ENCODE data around the gene ATP13A3.

The ATP13A3 gene

DNA sequence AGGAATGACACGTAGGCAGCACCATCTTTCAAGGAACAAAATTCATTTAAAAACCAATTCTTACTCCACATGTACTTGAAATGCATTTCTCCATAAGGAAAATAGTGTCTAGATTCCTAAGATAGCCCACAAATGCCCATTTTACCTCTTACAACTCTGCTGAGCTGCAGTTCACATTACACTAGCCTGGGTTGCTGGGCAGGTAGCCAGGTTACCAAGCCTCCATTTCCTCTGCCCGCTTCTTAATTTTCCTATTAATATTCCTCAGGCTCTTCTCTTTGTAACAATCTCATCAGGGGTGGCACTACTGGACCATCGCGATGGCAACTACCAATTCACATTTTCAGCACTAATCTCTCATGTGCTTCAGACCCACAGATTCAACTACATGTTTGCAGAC, 10.8 kb downstream of the ATP13A3 start:
- CTCF ChIA-PET = no interaction called here

DNA sequence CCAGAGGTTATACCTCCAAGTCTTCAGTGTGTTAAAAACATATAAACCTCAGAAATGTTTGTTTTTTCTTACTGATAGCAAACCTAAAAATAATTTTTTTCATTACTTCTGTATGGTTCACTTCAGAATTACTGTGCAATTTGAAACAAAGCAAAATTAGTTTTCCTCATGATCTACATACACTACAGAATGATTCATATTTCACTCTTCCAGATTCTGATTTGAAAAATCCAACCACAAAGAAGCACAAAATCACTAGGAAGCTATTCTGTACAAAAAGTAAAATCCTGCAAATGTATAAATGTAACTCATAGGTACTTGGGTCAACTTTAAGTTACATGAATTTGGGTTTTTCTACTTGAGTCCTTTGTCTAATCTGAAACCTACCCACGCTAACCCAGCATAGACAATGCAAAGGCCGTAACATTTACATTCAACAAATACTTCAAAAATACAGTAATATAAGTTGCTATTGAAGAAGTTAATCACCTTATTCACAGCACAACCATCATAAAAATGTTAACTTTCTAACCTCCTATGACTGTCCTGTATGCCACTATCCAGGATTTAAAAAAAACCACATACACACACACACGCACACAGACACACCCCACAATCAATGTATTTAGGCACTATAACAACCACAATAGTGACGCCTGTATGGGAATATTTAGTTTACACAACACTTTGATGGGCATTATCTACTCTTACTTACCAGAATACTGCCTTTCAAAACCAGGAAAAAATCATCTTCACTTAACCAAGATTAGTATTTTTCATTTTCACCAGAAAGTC, 11.5 kb downstream of the ATP13A3 start:
- ChIA-PET CTCF (interaction anchor here (1.2 to 6.6 kb wide), 7 partner anchors 8 to 132 kb away, joined by 3 to 91 read pairs (median 6); no protein-coding TSS in a partner anchor), POLR2A (no interaction called here)
- Histone ChIP-seq H3K9me3 (ENCODE audit: control extremely low read depth in 1 of 5, control insufficient read depth in 4 of 5, insufficient read depth in 2 of 5, low read depth in 1 of 5, low read length in 4 of 5) (no peaks in the 10 kb centered on the region), H3K27me3 (replicated peaks in 2 of 5; ENCODE audit: control insufficient read depth in 4 of 5, insufficient read depth in 5 of 5, low read length in 4 of 5) (no peaks in the 10 kb centered on the region), H3K27ac (ENCODE audit: insufficient read depth in 1 of 2, low read depth in 1 of 2, low read length in 2 of 2, poor library complexity in 1 of 2, severe bottlenecking in 2 of 2) (no peak overlapping the region), H3K4me3 (ENCODE audit: control insufficient read depth in 1 of 7, extremely low read depth in 1 of 7, insufficient read depth in 4 of 7, low read depth in 2 of 7, low read length in 6 of 7) (no peak overlapping the region), H3K36me3 (ENCODE audit: control insufficient read depth in 4 of 4, insufficient read depth in 4 of 4, low read length in 3 of 4) (peaks cover 0 to 23% (median 3%) of the 10 kb centered on the region in 4 experiments), H3K4me1 (ENCODE audit: control extremely low read depth in 1 of 4, control insufficient read depth in 4 of 4, insufficient read depth in 4 of 4, low read length in 3 of 4) (peaks cover 0 to 1% (median 0%) of the 10 kb centered on the region in 4 experiments)
- DNase-seq = no peak
- WGBS (ENCODE audit: insufficient coverage) = no CpG with 5 or more reads among the region's 4 CpGs

More for the DNA sequence above, 10.8 kb downstream of the ATP13A3 start:
- Histone ChIP-seq H3K27me3 (replicated peaks in 2 of 5; ENCODE audit: control insufficient read depth in 4 of 5, insufficient read depth in 5 of 5, low read length in 4 of 5) (no peaks in the 10 kb centered on the region), H3K4me1 (ENCODE audit: control extremely low read depth in 1 of 4, control insufficient read depth in 4 of 4, insufficient read depth in 4 of 4, low read length in 3 of 4) (no peaks in the 10 kb centered on the region), H3K4me3 (ENCODE audit: control insufficient read depth in 1 of 7, extremely low read depth in 1 of 7, insufficient read depth in 4 of 7, low read depth in 2 of 7, low read length in 6 of 7) (no peak overlapping the region), H3K27ac (ENCODE audit: insufficient read depth in 1 of 2, low read depth in 1 of 2, low read length in 2 of 2, poor library complexity in 1 of 2, severe bottlenecking in 2 of 2) (no peak overlapping the region), H3K9me3 (ENCODE audit: control extremely low read depth in 1 of 5, control insufficient read depth in 4 of 5, insufficient read depth in 2 of 5, low read depth in 1 of 5, low read length in 4 of 5) (no peaks in the 10 kb centered on the region), H3K36me3 (ENCODE audit: control insufficient read depth in 4 of 4, insufficient read depth in 4 of 4, low read length in 3 of 4) (peaks cover 0 to 23% (median 3%) of the 10 kb centered on the region in 4 experiments)
- 86% methylated on average over 4 of the region's 4 CpGs for WGBS (ENCODE audit: insufficient coverage)
- DNase-seq = no peak
- POLR2A ChIA-PET = no interaction called here

DNA sequence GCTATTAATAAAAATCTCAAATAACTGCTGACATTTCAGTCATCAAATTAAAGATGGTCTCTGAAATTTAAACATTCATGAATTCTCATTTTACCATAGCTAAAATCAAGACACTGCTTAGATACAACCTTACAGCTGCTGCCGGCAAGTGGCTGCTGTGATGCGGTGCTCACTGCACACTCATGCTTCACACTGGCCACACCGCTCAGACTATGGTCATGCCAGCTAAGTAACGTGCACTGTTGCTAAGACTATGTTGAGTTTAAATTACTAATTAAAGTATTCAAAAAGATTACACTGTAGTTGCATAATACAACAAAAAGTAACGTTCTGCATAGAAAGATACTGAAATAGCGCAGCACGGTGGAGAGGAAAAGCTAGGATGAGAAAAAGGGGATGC, 12.1 kb downstream of the ATP13A3 start:
- H3K4me1 ChIP-seq (ENCODE audit: control extremely low read depth in 1 of 4, control insufficient read depth in 4 of 4, insufficient read depth in 4 of 4, low read length in 3 of 4) = peaks cover 0 to 1% (median 0%) of the 10 kb centered on the region in 4 experiments
- CTCF ChIA-PET = interaction anchor here (1.1 to 6.6 kb wide), 10 partner anchors 9 to 136 kb away, joined by 3 to 91 read pairs (median 6); no protein-coding TSS in a partner anchor
- POLR2A ChIA-PET = interaction anchor here (0.6 kb wide), 1 partner anchor 103 kb away, joined by 4 read pairs; no protein-coding TSS in a partner anchor
- no peak for DNase-seq
- WGBS (ENCODE audit: insufficient coverage) = 92% methylated on average over 3 of the region's 7 CpGs
- H3K9me3 ChIP-seq (ENCODE audit: control extremely low read depth in 1 of 5, control insufficient read depth in 4 of 5, insufficient read depth in 2 of 5, low read depth in 1 of 5, low read length in 4 of 5) = no peaks in the 10 kb centered on the region
- H3K27ac ChIP-seq (ENCODE audit: insufficient read depth in 1 of 2, low read depth in 1 of 2, low read length in 2 of 2, poor library complexity in 1 of 2, severe bottlenecking in 2 of 2) = no peak overlapping the region
- H3K27me3 ChIP-seq (replicated peaks in 2 of 5; ENCODE audit: control insufficient read depth in 4 of 5, insufficient read depth in 5 of 5, low read length in 4 of 5) = no peaks in the 10 kb centered on the region
- H3K36me3 ChIP-seq (ENCODE audit: control insufficient read depth in 4 of 4, insufficient read depth in 4 of 4, low read length in 3 of 4) = peaks cover 0 to 23% (median 3%) of the 10 kb centered on the region in 4 experiments
- H3K4me3 ChIP-seq (ENCODE audit: control insufficient read depth in 1 of 7, extremely low read depth in 1 of 7, insufficient read depth in 4 of 7, low read depth in 2 of 7, low read length in 6 of 7) = no peak overlapping the region

DNA sequence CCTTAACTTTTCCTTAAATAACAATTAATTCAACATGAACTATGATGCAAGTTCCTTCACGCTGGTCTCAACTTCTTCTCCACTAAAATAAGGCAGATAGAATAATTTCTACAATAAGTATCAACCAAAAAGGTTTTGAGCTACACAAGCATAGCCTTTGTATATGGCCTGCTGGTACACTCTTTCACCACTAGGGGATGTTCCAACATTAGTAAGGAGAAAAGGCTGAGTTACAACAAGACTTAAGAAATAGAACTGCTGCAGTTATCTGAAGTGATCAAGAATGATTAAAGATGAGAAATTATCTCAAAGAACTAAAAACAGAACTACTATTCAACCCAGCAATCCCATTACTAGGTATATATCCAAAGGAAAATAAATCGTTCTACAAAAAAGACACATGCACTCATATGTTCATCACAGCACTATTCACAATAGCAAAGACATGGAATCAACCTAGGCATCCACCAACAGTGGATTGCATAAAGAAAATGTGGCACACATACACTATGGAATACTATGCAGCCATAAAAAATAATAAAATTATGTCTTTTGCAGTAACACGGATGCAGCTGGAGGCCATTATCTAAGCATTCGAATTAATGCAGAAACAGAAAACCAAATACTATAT, 14.4 kb downstream of the ATP13A3 start:
- CTCF ChIA-PET = interaction anchor here (0.6 to 6.6 kb wide), 19 partner anchors 11 to 1647 kb away, joined by 3 to 91 read pairs (median 4); no protein-coding TSS in a partner anchor
- Histone ChIP-seq H3K4me3 (ENCODE audit: control insufficient read depth in 1 of 7, extremely low read depth in 1 of 7, insufficient read depth in 4 of 7, low read depth in 2 of 7, low read length in 6 of 7) (no peak overlapping the region), H3K27me3 (replicated peaks in 2 of 5; ENCODE audit: control insufficient read depth in 4 of 5, insufficient read depth in 5 of 5, low read length in 4 of 5) (no peaks in the 10 kb centered on the region), H3K9me3 (ENCODE audit: control extremely low read depth in 1 of 5, control insufficient read depth in 4 of 5, insufficient read depth in 2 of 5, low read depth in 1 of 5, low read length in 4 of 5) (no peaks in the 10 kb centered on the region), H3K4me1 (ENCODE audit: control extremely low read depth in 1 of 4, control insufficient read depth in 4 of 4, insufficient read depth in 4 of 4, low read length in 3 of 4) (peaks cover 0 to 1% (median 0%) of the 10 kb centered on the region in 4 experiments), H3K27ac (ENCODE audit: insufficient read depth in 1 of 2, low read depth in 1 of 2, low read length in 2 of 2, poor library complexity in 1 of 2, severe bottlenecking in 2 of 2) (no peak overlapping the region), H3K36me3 (ENCODE audit: control insufficient read depth in 4 of 4, insufficient read depth in 4 of 4, low read length in 3 of 4) (peaks cover 0 to 14% (median 0%) of the 10 kb centered on the region in 4 experiments)
- POLR2A ChIA-PET = no interaction called here
- peak; percentile 68 to 78 (median 77) for DNase-seq
- 100% methylated on average over 2 of the region's 4 CpGs for WGBS (ENCODE audit: insufficient coverage)

DNA sequence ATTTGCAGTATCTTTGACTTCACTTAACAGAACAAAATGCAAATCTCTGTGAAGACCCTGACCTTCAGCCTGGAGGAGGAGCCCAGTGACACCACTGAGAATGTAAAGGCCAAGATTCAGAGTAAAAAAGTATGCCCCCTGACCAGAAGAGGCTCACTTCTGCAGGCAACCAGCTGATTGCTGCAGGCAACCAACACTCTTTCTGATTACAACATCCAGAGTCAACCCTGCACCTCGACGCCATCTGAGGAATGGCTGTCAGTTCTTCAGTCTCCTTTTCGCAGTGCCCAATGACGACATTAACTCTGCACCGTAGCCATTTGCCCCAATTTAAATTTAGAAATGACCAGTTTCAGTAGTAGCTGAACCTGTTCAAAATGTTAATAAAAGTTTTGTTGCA, 14.9 kb downstream of the ATP13A3 start:
- no peaks in the 10 kb centered on the region for H3K27me3 ChIP-seq (replicated peaks in 2 of 5; ENCODE audit: control insufficient read depth in 4 of 5, insufficient read depth in 5 of 5, low read length in 4 of 5)
- H3K9me3 ChIP-seq (ENCODE audit: control extremely low read depth in 1 of 5, control insufficient read depth in 4 of 5, insufficient read depth in 2 of 5, low read depth in 1 of 5, low read length in 4 of 5) = no peaks in the 10 kb centered on the region
- WGBS (ENCODE audit: insufficient coverage) = 79% methylated on average over 5 of the region's 5 CpGs
- ChIA-PET POLR2A (no interaction called here), CTCF (interaction anchor here (0.6 to 6.6 kb wide), 17 partner anchors 10 to 1648 kb away, joined by 3 to 91 read pairs (median 4); no protein-coding TSS in a partner anchor)
- H3K4me3 ChIP-seq (ENCODE audit: control insufficient read depth in 1 of 7, extremely low read depth in 1 of 7, insufficient read depth in 4 of 7, low read depth in 2 of 7, low read length in 6 of 7) = no peak overlapping the region
- H3K36me3 ChIP-seq (ENCODE audit: control insufficient read depth in 4 of 4, insufficient read depth in 4 of 4, low read length in 3 of 4) = peaks cover 0 to 9% (median 0%) of the 10 kb centered on the region in 4 experiments
- H3K27ac ChIP-seq (ENCODE audit: insufficient read depth in 1 of 2, low read depth in 1 of 2, low read length in 2 of 2, poor library complexity in 1 of 2, severe bottlenecking in 2 of 2) = no peak overlapping the region
- no peak for DNase-seq
- H3K4me1 ChIP-seq (ENCODE audit: control extremely low read depth in 1 of 4, control insufficient read depth in 4 of 4, insufficient read depth in 4 of 4, low read length in 3 of 4) = peaks cover 0 to 1% (median 0%) of the 10 kb centered on the region in 4 experiments

- Histone ChIP-seq H3K4me3 (ENCODE audit: control insufficient read depth in 1 of 7, extremely low read depth in 1 of 7, insufficient read depth in 4 of 7, low read depth in 2 of 7, low read length in 6 of 7) (no peak overlapping the region), H3K27me3 (replicated peaks in 2 of 5; ENCODE audit: control insufficient read depth in 4 of 5, insufficient read depth in 5 of 5, low read length in 4 of 5) (no peaks in the 10 kb centered on the region), H3K27ac (ENCODE audit: insufficient read depth in 1 of 2, low read depth in 1 of 2, low read length in 2 of 2, poor library complexity in 1 of 2, severe bottlenecking in 2 of 2) (no peak overlapping the region), H3K9me3 (ENCODE audit: control extremely low read depth in 1 of 5, control insufficient read depth in 4 of 5, insufficient read depth in 2 of 5, low read depth in 1 of 5, low read length in 4 of 5) (no peaks in the 10 kb centered on the region), H3K36me3 (ENCODE audit: control insufficient read depth in 4 of 4, insufficient read depth in 4 of 4, low read length in 3 of 4) (peaks cover 0 to 7% (median 0%) of the 10 kb centered on the region in 4 experiments), H3K4me1 (ENCODE audit: control extremely low read depth in 1 of 4, control insufficient read depth in 4 of 4, insufficient read depth in 4 of 4, low read length in 3 of 4) (peaks cover 0 to 8% (median 5%) of the 10 kb centered on the region in 4 experiments)
- DNase-seq = no peak
- CTCF ChIA-PET = interaction anchor here (1.1 to 6.6 kb wide), 10 partner anchors 9 to 125 kb away, joined by 3 to 91 read pairs (median 4); no protein-coding TSS in a partner anchor
- POLR2A ChIA-PET = no interaction called here
- WGBS (ENCODE audit: insufficient coverage) = 86% methylated on average over 1 of the region's 4 CpGs
Observed at GRCh38 chr3:194470615-194471014, 16.2 kb downstream of the ATP13A3 start.

Data from common myeloid progenitor, CD34-positive (primary cell).